SK-N-SH (cell line): Measurements from ENCODE around the gene SYNE1.

Experiments
- CTCF ChIP-seq: fragments of 200-600 bp; sonication (generic); IDR thresholded peaks from 2 replicates; pipeline ENCODE4 v1.6.1; 2017; ENCODE audit warnings: antibody characterized with exemption, mild to moderate bottlenecking, moderate library complexity
- EZH2phosphoT487 ChIP-seq: fragments of 200-600 bp; sonication (generic); IDR thresholded peaks from 2 replicates; pipeline ENCODE4 v1.6.1; 2017; ENCODE audit warnings: low read depth, mixed run types, mild to moderate bottlenecking, antibody characterized with exemption, moderate library complexity, borderline replicate concordance
- FOXJ3 ChIP-seq: sonication (generic); formaldehyde crosslinking; IDR thresholded peaks from 2 replicates; pipeline ENCODE4 v1.5.1; 2020; ENCODE audit warnings: mild to moderate bottlenecking, missing genetic modification reagents
- GABPA ChIP-seq: IDR thresholded peaks from 2 replicates; pipeline ENCODE4 v1.4.0; 2012; ENCODE audit warnings: low read depth, mild to moderate bottlenecking
- MAX ChIP-seq: IDR thresholded peaks from 2 replicates; pipeline ENCODE4 v1.4.0; 2012; ENCODE audit warnings: low read depth
- POLR2AphosphoS5 ChIP-seq: IDR thresholded peaks from 2 replicates; pipeline ENCODE4 v1.6.1; 2012; ENCODE audit warnings: low read depth, low read length
- RAD21 ChIP-seq: IDR thresholded peaks from 2 replicates; pipeline ENCODE4 v1.6.1; 2012; ENCODE audit warnings: mild to moderate bottlenecking, low read length
- RCOR1 ChIP-seq: fragments of 150-350 bp; IDR thresholded peaks from 2 replicates; pipeline ENCODE4 v1.6.1; 2017; ENCODE audit warnings: antibody characterized with exemption, low read length
- SIN3A ChIP-seq: IDR thresholded peaks from 2 replicates; pipeline ENCODE4 v1.6.1; 2012; ENCODE audit warnings: low read depth, mild to moderate bottlenecking, low read length, moderate library complexity, borderline replicate concordance
- TEAD4 ChIP-seq: IDR thresholded peaks from 2 replicates; pipeline ENCODE4 v1.4.0; 2012; ENCODE audit warnings: mild to moderate bottlenecking, borderline replicate concordance; ENCODE audit not compliant: insufficient read depth

- TF ChIP-seq CTCF (no peak), MAX (no peak), RCOR1 (no peak), GABPA (no peak), POLR2AphosphoS5 (no peak), EZH2phosphoT487 (no peak), TEAD4 (no peak), RAD21 (no peak), FOXJ3 (CRISPR knock-in tag) (no peak), SIN3A (no peak)
Measured at GRCh38 chr6:152356016-152356415, 281.1 kb downstream of the SYNE1 start.
